HL-60/S4 (cell line): ENCODE data around the gene PLEKHG2.

ENCODE experiments used
- in situ Hi-C: fragments of 300-500 bp; cut with MboI; formaldehyde crosslinking; loops from 2 replicates; pipeline ENCODE4 v1.14.3; 2022; ENCODE audit warnings: low sequenced_read_pairs

Gene PLEKHG2

DNA sequence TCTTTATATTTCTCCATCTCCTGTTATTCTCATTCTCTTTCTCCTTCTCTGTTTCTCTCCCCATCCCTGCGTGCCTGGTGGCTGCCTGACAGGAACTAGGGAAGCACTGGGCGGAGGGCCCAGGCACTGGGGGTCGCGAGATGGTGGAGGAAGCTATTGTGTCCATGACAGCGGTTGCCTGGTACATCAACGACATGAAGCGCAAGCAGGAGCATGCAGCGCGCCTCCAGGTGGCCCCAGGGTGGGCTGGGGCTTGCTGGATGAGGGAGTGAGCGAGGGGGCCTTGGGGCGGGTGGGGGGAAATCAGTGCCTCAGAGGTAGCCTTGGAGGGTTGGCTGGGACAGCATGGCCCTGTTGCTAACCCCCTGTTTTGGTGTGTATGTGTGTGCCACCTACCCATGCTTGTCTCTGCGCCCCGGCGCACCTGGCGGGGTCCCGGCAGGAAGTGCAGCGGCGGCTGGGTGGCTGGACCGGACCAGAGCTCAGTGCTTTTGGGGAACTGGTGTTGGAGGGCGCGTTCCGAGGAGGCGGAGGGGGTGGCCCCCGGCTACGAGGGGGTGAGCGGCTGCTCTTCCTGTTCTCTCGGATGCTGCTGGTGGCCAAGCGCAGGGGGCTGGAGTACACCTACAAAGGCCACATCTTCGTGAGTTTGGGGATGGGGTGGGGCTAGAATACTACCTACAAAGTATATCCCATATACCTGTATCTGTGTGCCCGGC, 5.2 kb downstream of the PLEKHG2 start:
- in situ Hi-C loops: no loop called here

DNA sequence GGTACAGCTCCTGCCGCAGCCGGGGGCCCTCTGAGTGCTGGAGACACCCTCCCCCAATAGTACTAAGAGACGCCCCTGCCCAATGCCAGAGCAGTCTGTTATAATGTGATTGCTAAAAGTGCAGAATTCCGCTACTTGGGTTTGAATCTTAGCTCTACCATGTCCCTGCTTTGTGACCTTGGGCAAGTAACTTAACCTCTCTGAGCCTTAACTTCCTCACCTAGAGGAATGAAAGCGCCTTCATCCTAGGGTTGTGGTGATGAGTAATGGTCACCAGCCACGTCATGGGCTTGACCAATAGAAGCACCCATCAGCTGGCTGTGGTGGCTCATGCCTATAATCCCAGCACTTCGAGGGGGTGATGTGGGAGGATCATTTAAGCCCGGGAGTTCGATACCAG, 6.5 kb downstream of the PLEKHG2 start:
- in situ Hi-C loops: no loop called here

DNA sequence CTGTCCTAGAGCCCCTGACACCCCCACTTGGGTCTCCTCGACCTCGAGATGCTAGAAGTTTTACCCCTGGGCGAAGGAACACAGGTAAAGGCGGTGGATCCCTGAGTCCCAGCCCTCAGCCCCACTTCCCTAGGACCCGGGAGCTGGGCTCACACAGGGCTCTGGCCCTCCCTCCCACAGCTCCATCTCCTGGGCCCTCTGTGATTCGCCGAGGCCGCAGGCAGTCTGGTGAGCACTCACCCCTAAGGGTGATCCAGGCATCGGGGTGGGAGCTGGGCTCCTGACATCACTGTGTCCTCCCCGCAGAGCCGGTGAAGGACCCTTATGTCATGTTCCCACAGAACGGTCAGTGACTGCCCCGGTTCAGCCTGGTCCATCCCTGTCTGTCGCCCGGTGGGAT, 8.3 kb downstream of the PLEKHG2 start:
- in situ Hi-C loops: no loop called here

DNA sequence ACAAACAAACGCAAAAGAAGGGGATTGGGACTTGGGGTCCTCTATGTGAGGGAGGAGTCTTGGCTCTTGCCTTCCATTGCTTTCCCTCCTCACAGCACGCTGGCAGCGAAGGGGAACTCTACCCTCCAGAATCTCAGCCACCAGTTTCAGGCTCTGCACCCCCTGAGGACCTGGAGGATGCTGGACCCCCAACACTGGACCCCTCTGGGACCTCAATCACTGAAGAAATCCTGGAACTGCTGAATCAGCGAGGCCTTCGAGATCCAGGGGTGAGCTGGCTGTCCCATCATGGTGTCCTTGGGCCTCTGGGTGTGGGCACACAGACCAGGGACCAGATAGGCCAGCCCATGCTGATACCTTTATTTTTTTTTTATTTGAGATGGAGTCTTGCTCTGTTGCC, 9.6 kb downstream of the PLEKHG2 start:
- in situ Hi-C loops: no loop called here

DNA sequence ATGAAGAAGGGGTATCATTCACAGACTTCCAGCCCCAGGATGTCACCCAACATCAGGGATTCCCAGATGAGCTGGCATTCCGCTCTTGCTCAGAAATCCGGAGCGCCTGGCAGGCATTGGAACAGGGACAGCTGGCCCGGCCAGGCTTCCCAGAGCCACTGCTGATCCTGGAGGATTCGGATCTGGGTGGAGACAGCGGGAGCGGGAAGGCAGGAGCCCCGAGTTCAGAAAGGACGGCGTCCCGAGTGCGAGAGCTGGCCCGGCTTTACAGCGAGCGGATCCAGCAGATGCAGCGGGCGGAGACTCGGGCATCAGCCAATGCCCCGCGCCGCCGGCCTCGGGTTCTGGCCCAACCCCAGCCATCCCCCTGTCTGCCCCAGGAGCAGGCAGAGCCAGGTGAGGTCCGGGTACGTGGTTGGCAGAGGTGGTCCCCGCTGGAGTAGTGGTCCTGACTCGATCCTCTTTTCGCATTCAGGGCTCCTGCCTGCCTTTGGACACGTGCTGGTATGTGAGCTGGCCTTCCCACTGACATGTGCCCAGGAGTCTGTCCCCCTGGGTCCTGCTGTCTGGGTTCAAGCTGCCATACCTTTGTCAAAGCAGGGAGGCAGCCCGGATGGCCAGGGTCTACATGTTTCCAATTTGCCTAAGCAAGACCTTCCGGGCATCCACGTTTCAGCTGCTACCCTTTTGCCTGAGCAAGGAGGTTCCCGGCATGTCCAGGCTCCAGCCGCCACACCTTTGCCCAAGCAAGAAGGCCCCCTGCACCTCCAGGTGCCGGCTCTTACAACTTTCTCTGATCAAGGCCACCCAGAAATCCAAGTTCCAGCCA, 11.0 kb downstream of the PLEKHG2 start:
- in situ Hi-C loops: no loop called here

DNA sequence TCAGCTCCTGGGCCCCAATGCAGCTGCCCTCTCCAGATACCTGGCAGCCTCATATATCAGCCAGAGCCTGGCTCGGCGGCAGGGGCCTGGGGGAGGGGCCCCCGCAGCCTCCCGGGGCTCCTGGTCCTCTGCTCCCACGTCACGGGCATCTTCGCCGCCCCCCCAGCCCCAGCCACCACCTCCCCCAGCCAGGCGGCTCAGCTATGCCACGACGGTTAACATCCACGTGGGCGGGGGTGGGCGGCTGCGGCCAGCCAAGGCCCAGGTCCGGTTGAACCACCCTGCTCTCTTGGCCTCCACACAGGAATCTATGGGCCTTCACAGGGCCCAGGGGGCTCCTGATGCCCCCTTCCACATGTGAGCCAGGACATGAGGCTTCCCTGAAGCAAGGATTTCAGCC, 12.5 kb downstream of the PLEKHG2 start:
- in situ Hi-C loops: no loop called here

DNA sequence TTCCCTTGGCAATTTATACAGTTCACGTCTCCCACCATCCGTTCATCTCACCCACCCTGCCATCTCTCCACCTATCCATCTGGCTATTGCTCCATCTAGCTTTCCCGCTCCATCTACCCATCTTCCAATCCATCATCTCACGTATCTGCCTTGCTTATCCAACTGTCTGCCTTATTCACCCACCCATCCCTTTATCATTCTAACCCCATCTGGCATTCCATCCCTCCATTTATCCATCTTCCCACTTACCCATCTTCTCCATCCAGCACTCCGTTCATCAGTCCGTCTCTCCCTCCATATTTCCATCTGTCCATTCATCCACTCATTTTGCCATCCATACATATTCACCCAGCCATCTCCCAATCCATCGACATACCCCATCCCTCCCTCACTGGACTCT, 13.3 kb downstream of the PLEKHG2 start:
- in situ Hi-C loops: no loop called here

DNA sequence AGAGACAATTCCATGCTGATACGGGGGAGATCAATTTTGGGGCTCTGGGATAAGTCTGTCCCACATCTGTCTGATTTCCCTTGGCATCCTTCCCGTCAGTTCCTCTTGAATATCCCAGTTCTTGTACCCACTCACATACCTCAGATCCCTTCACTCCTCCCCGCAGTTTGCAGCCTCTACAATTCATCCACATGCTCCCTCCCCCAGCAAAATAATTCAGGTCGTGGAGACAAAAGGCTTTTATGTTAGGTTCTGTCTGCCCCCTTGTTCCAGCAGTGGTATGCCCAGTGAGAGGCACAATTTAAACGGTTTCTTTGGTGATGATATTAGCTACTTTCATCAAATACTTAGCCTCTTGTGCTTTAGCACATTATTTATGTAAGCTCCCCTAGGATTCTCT, 13.7 kb downstream of the PLEKHG2 start:
- in situ Hi-C loops: no loop called here

DNA sequence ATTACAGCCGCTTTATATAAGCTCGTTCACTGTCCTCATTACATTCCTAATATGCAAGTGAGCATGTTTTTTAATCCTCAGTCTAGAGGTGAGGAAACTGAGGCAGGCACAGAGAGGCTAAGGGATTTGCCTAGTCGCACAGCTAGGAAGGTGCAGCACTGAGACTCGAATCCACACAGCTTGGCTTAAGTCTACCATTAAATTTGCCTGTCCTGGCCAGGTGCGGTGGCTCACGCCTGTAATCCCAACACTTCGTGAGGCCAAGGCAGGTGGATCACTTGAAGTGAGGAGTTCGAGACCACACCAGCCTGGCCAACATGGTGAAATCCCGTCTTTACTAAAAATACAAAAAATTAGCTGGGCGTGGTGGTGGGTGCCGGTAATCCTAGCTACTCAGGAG, 15.2 kb downstream of the PLEKHG2 start:
- in situ Hi-C loops: no loop called here

DNA sequence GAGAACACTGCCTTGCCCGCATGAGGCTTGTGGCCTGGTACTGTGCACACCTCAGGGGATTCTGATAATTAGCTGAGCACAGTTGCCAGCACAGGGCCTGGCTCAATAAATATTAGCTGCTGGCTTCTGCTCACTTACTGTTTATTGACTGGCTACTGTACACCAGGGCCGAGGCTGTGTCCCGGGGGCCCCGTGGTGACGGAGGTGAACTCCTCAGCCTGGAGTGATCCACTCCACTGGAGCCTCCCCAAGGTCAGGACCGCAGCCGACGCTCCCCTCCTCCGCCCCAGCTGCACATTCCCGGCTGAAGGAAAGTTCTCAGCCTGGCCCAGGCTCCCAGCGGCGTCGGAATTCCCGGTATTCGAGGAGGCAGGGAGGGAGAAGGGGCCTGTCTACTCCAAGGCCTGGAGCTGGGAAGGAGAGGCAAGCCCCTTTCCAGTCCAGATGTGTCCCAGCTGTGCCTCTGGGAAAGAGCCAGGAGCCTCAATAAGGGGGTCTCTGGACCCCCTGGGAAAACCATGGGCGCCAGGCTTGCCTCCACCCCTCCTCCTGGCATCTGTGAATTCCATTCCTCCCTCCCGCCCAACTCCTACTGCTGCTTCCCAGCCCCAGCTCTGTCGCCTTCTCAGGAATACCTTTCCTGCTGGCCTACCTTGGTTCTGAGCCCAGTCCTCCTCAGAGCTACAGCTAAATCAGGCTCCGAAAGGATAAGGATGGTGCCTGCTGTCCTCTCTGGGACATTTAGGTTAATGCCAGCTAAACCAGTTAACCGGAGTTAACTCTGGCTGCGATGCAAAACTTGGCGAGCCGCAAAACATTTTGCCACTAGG, 16.0 kb downstream of the PLEKHG2 start:
- in situ Hi-C loops: no loop called here

DNA sequence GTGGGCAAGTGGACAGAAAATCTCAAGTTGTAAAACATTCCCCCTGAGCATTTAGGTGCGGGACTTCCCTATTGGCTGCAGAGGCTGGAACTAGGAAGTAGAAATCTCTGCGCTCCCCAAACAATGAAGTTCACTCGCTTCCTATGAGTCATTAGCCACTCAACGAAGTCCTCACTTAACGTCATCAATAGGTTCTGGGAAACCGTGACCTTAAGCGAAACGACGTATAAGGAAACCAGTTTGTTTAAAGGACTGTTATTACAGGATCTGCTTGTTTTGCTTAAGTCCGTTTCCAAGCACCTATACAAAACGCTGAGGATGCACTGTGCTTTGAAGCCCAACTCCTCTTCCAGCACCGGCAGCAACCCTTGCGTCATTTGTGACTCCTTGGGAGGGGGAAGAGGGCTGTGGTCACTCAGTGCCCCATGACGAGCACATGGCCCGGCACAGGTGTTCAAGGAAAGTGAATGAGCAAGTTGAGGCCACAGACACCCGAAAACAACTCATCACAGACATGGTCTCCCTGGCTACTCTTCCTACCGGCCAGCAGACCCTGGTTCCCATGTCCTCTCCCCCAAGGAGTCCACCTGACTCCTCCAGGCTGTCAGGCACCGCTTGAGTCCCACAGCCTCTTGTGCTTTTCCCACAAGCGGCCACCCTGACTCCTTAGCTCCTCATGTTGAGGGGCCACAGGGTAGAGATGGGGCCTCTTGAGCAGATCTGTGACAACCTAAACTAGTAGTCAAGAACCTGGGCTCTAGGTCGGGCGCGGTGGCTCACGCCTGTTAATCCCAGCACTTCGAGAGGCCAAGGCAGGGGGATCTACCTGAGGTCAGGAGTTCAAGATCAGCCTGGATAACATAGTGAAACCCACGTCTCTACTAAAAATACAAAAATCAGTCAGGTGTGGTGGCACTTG, 18.5 kb downstream of the PLEKHG2 start:
- in situ Hi-C loops: no loop called here

DNA sequence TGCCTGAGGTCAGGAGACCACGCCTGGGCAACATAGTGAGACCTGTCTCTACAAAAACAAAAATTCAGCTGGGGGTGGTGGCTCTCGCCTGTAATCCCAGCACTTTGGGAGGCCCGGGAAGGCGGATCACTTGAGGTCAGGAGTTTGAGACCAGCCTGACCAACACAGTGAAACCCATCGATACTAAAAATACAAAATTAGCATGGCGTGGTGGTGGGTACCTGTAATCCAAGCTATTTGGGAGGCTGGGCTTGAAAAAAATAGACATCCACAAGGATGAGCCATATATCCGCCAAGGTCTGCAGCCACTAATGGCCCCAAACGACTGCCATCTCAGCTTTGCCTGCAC, 20.2 kb downstream of the PLEKHG2 start:
- in situ Hi-C loops: no loop called here

DNA sequence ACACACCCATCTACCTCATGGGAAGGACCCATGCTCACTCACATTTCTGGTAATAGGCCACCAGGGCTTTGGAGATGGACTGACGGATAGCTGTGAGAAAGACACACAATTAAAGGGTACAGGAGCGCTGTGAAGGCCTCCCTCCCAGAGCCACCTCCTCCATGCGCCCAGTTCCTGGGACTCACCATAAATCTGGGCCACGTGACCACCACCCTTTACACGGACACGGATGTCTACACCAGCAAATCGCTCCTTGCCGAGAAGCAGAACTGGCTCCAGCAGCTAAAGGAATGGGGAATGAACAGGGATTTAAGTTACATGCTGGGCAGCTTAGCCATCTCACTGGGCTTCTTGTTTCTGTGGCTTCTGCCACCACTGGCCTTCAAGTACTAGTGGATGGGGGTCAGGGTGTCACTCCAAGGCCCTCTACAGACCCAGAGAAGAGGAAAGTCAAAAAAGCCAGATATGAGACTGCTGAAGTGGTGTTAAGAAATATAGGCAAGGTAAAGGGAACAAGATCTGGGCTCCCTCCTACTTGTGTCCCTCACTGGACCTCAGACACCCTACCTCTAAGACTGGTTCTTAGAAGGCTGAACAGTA, 21.1 kb downstream of the PLEKHG2 start:
- in situ Hi-C loops: no loop called here

DNA sequence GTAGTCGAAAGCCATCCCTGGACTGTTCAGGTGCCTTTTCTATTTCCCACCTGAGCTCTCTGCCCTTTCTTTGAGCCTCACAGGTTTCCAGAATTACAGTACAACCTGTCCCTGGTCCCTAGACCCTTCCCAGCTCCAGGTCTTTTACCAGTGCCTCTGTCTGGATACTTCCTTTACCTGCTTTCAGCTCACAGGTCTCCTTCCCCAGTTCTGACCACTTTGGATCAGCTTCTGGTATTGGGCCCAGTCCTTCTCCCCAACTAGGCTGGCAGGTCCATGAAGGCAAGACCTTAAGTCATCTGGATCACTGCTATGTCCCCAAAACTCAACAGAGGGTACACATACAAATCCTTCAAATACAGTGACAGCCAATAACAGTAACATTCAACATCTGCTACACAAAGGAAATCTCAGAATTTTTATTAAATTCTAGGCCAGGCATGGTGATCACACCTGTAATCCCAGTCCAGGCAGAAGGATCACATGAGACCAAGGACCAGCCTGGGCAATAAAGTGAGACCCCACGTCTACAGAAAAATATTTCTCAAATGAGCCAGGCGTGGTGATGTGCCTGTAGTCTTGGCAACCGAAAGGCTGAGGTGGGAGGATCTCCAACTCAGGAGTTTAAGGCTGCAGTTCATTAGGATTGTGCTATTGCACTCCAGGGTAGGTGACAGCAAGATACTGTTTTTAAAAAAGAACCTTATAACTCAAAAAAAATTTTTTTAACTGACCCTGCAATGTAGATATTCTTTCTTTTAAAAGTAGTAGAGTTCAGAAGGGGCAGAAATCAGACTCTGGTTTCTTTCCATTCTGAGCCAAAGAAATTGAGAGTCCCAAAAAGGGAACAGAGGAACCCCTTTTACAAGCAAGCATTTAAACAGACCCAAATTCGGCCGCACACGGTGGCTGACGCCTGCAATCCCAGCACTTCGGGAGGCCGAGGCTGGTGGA, 21.9 kb downstream of the PLEKHG2 start:
- in situ Hi-C loops: no loop called here

DNA sequence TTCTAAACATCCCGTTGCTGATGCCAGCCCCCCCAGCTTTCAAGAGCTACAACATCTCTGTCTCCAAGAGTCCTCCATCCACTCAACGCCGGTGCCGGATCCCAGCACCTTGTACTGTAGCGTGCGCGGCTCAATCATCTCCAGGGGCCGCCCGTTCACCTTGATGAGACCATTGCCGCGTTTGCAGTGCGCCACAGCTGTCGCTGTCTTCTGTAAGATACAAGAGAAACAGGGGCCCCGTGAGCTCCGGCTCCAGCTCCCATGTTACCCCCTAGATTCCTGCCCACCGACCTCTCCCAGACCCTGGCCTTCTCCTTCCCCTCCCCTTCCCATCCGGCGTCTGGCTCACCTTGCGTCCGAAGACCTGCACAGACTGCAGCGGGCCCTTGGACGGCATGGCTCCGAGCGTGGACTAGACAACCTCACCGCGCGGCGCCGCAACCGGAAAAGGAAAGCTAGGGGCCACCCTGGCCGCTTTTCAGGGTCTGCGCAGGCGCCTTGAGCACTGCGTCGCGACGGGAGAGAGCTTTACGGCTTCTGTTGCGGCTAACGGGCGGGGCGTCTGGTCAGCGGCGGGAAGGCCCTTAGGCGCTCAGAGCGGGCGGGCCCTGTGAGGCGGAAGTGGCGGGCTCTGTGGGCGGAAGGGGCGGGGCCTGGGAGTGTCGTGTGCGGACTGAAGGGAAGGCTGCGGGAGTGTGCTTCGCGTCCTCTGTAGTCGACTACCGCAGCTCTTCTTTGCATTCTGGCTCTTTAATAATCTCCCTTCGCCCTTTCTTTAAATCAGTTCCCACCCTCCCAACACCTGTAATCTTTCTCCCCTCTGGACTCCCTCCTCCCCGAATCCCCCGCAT, 23.3 kb downstream of the PLEKHG2 start, which contains the start of gene RPS16:
Gene RPS16, minus strand, starts transcription at position 451 of the 851 bp plus-strand sequence. Its CDS starts 54 bp downstream, at position 397.
- in situ Hi-C loops: no loop called here

DNA sequence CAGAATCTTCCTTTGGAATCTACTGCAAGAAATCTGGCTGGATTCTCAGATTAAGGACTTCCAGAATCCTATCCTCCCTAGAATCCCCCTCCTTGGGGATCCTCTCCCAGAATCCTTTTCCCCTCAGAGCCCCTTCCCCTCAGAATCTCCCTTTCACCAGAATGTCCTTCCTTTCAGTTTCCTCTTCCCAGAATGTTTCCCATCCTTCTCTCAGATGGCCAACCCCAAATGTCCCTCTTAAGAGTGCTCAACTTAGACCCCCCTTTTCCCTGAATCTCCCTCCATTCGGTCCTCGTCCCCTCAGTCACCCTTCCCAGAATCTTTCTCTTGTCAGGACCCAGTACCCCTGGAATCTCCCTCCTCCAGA, 23.9 kb downstream of the PLEKHG2 start:
- in situ Hi-C loops: no loop called here

DNA sequence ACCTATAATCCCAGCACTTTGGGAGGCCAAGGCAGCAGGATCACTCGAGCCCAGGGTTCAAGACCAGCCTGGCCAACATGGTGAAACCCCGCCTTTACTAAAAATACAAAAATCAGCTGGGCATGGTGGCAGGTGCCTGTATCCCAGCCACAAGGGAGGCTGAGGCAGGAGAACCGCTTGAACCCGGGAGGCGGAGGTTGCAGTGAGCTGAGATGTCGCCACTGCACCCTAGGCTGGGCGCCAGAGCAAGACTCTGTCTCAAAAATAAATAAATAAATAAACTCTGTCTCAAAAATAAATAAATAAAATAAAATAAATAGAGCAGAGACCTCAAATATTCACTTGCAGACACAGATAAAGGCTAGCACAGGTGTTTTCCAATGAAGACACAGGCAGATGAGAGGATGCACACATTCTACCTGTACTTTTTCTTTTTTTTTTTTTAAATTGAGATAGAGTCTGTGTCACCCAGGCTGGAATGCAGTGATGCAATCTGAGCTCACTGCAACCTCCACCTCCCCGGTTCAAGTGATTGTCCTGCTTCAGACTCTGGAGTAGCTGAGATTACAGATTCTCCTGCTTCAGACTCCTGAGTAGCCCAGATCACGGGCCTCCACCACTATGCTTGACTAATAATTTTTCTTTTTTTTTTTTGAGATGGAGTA, 25.9 kb downstream of the PLEKHG2 start:
- in situ Hi-C loops: no loop called here
